Heart left ventricle (tissue), 16 donors: ENCODE measurements around the gene SEMA3B. TPM values are rescaled to one million over a fixed set of nuclear protein-coding genes. Genes with fewer than 3 reads are reported as not detected.

Experiments used
- ATAC-seq, 4 donors: fragments of 200-7000 bp; cut with Tn5 transposase; one replicate each; pipeline ENCODE4 v1.9.1; 2020 to 2022; ENCODE audit warnings: moderate library complexity in 4 of 4, mild to moderate bottlenecking in 3 of 4, moderate number of reproducible peaks in 1 of 4
- DNase-seq, 5 donors: peaks; one replicate each; pipeline ENCODE4 v3.0.0-alpha.2; 2020
- H3K27ac ChIP-seq, 12 donors: fragments of 200-600 bp; sonication (generic) in 4 of 12; one replicate each; pipeline versions ENCODE4 v1.5.0 to v1.8.0; 2016 to 2022; ENCODE audit warnings: mild to moderate bottlenecking in 2 of 12
- H3K27me3 ChIP-seq, 9 donors: fragments of 200-600 bp; sonication (generic) in 2 of 9; one replicate each; pipeline versions ENCODE4 v1.5.1 to v1.8.0; 2016 to 2022; ENCODE audit warnings: mild to moderate bottlenecking in 3 of 9
- H3K36me3 ChIP-seq, 9 donors: fragments of 200-600 bp; sonication (generic) in 2 of 9; one replicate each; pipeline versions ENCODE4 v1.5.0 to v1.8.0; 2018 to 2022; ENCODE audit warnings: mild to moderate bottlenecking in 2 of 9
- H3K4me1 ChIP-seq, 12 donors: fragments of 200-600 bp; sonication (generic) in 4 of 12; one replicate each; pipeline versions ENCODE4 v1.5.0 to v1.8.0; 2016 to 2022; ENCODE audit warnings: mild to moderate bottlenecking in 3 of 12
- H3K4me3 ChIP-seq, 12 donors: fragments of 200-600 bp; sonication (generic) in 4 of 12; one replicate each; pipeline versions ENCODE4 v1.5.0 to v1.8.0; 2017 to 2022; ENCODE audit warnings: mild to moderate bottlenecking in 9 of 12, moderate library complexity in 4 of 12
- H3K9me3 ChIP-seq, 12 donors: fragments of 200-600 bp; sonication (generic) in 4 of 12; one replicate each; pipeline versions ENCODE4 v1.5.0 to v1.8.0; 2016 to 2022; ENCODE audit warnings: mild to moderate bottlenecking in 1 of 12
- CTCF ChIP-seq, 12 donors: fragments of 200-600 bp; sonication (generic) in 4 of 12; IDR thresholded peaks; one replicate each; pipeline versions ENCODE4 v1.5.0 to v1.8.0; 2018 to 2022; ENCODE audit warnings: antibody characterized with exemption in 12 of 12, mild to moderate bottlenecking in 5 of 12
- POLR2A ChIP-seq, 2 donors: fragments of 450-650 bp; IDR thresholded peaks; one replicate each; pipeline ENCODE4 v1.6.1; 2017; ENCODE audit warnings: antibody characterized with exemption in 2 of 2, mild to moderate bottlenecking in 2 of 2, moderate library complexity in 2 of 2
- WGBS, 4 donors: extraction: QIAGEN DNeasy Blood & Tissue Kit in 2 of 4; methylation state at CpG; one replicate each; pipeline versions ENCODE4 v1.1.5 to v1.1.7; 2013 to 2018; 5-methylcytosine and 5-hydroxymethylcytosine counted together
- intact Hi-C, 10 donors: fragments of 100-400 bp; cut with DNase I; formaldehyde crosslinking; loops; one replicate each; pipeline versions ENCODE4 v1.11.1 to v1.14.2; 2022
- polyA plus RNA-seq, 2 donors: library from polyadenylated mRNA; stranded (reverse); fragments of 200-250 nt; gene quantifications; one replicate each; pipeline ENCODE4 v1.2.3, GENCODE V29; 2013
- total RNA-seq, 9 donors: library from RNA; depleted of rRNA in 2 of 9; stranded (reverse); fragments of >200 nt in 2 of 9; fragmentation: NEBNext Ultra II Directional in 3 of 9; extraction: Animal tissue kit (Norgen Biotek cat#: 25700) in 3 of 9; gene quantifications; one replicate each; pipeline versions ENCODE4 v1.1.0 to v1.2.4, GENCODE V29; 2016 to 2023
- donor health status: ischemic (EF 13 %, LVEDD 7.1; RV severe dilation, severe dysfunction).
- donor health status: healthy with polysubstance abuse.
- donor health status: DM: no; HTN: yes; CAD: no.
- donor health status: DM: no; HTN: no; CAD: no.
- donor health status: ischemic (EF 25% LVEDD 6.9; RV normal size, moderate dysfunction).
- donor health status: ischemic (EF 25% LVEDD 5.7; RV mildly dilated, moderate dysfunction).
- donor health status: healthy.
- donor health status: DM: yes; HTN: yes; CAD: no.
- donor health status: ischemic (EF 35%, LVEDD 5.7; RV mildly dilated, moderate dysfunction).
- donor health status: nonischemic (EF 11% LVEDD 7.7; RV severe dilation, severe dysfunction).
- donor health status: DM: yes; HTN: yes; CAD: no.
- donor health status: PGD.
- donor health status: ischemic (EF 29% LVEDD 5.4; RV normal size, mild dysfunction).
- donor health status: nonischemic (EF 23%, LVEDD 6.1; RV moderate dilation, normal function).

SEMA3B gene
- total and polyA plus RNA-seq, 11 donors = 12.9 to 60.1 (median 19.3) TPM

DNA sequence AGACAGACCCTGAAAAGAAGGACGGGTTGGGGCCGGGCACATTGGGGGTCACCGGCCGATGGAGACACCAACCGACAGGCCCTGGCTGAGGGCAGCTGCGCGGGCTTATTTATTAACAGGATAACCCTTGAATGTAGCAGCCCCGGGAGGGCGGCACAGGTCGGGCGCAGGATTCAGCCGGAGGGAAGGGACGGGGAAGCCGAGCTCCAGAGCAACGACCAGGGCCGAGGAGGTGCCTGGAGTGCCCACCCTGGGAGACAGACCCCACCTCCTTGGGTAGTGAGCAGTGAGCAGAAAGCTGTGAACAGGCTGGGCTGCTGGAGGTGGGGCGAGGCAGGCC, 7.8 kb downstream of the SEMA3B start:
- intact Hi-C loops = loop anchor here in 4 of 10 donors (10.0 kb wide), 2 partner anchors 48 to 152 kb away; partner anchors contain the start of genes HYAL2 (in 2 of the 4) and TUSC2 (in 2 of the 4)
- DNase-seq = no peak
- peaks cover 0 to 59% (median 25%) of the 10 kb centered on the region in 12 donors for H3K4me1 ChIP-seq

DNA sequence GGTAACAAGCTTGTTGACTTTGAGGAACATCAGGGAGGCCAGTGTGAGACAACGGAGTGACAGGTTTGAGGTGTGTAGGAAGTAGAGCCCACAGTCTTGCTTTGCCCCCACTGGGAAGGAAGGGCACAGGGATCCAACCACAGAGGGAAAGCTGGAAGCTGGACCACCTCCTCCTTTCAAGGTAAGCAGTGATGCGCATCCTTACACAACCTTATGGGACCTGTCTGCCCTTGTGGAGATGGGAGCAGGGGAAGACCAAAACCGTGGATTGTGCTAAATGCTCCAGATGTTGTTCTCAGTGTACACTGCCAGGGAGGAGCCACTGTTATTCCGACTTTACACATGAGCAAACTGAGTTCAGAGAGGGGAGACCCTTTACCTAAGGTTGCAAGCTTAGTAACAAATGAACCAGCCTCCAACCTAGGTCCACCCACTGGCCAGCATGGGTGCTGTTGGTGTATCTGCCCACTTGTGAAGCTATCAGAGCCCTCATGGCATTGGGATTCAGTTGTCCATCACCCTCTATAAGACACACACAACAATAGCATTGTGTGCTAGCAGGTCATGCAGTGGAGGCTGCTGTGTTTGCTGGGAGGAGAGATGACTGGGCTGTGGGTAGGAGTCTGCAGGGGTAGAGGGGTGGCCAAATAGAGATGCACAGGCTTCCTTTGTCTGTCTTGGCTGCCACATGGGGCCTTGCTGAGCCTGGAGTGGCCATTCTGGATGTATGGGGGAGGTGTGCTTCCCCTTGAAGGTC, 9.4 kb downstream of the SEMA3B start:
- TF ChIP-seq CTCF (IDR thresholded peaks at IDR 0.05) (no peak), POLR2A (IDR thresholded peaks at IDR 0.05) (no peak)
- intact Hi-C loops = loop anchor here in 4 of 10 donors (10.0 kb wide), 2 partner anchors 46 to 154 kb away; partner anchors contain the start of genes HYAL2 (in 2 of the 4) and TUSC2 (in 2 of the 4)
- no peaks in the 10 kb centered on the region for H3K9me3 ChIP-seq
- DNase-seq (no peak), ATAC-seq (peak in 3 of 4 donors; percentile 4 to 16 (median 4))
- no peak overlapping the region for H3K4me3 ChIP-seq
- peaks cover 0 to 38% (median 6%) of the 10 kb centered on the region in 9 donors for H3K27me3 ChIP-seq
- peaks cover 0 to 52% (median 21%) of the 10 kb centered on the region in 12 donors for H3K4me1 ChIP-seq
- no peaks in the 10 kb centered on the region for H3K36me3 ChIP-seq
- peak overlapping the region; percentile 36 to 94 (median 84) for H3K27ac ChIP-seq
- 79 to 85% (median 81%) methylated on average over 3 to 4 of the region's 4 CpGs for WGBS, 4 donors

More for the DNA sequence above, 7.8 kb downstream of the SEMA3B start:
- WGBS, 4 donors = 83 to 92% (median 87%) methylated on average over 16 to 17 of the region's 17 CpGs
- TF ChIP-seq CTCF (IDR thresholded peaks at IDR 0.05) = no peak
- TF ChIP-seq POLR2A (IDR thresholded peaks at IDR 0.05) = no peak
- no peaks in the 10 kb centered on the region for H3K9me3 ChIP-seq
- no peak overlapping the region for H3K4me3 ChIP-seq
- peaks cover 0 to 38% (median 6%) of the 10 kb centered on the region in 9 donors for H3K27me3 ChIP-seq
- H3K36me3 ChIP-seq = no peaks in the 10 kb centered on the region
- H3K27ac ChIP-seq = no peak overlapping the region
- no peak for ATAC-seq

DNA sequence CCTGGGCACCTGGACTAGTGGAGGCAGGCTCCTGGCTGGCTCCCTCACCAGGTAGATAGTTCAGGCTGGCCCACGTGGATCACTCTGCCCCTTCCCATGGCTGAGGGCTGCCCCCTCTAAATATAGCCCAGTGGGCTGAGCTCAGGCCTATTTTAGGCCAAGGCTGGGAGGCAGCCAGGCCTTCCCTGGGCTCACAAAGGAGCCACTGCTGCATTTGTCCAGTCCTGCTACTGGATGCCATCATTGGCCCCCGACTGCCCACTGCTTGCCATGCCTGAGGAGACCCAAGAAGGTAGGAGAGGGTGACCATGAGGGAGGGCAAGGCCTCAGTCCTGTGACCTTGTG, 9.9 kb downstream of the SEMA3B start, which contains the start of gene LSMEM2:
LSMEM2 (plus strand) TSS at position 208 of the 345 bp plus-strand sequence; CDS start at position 235, 27 bp downstream.
- Histone ChIP-seq H3K4me1 (peaks cover 0 to 47% (median 17%) of the 10 kb centered on the region in 12 donors), H3K9me3 (no peaks in the 10 kb centered on the region), H3K4me3 (peak within 1 kb of the TSS in 11 of 12 donors; percentile 9 to 53 (median 43)), H3K36me3 (no peaks in the 10 kb centered on the region), H3K27ac (peak within 1 kb of the TSS; percentile 36 to 94 (median 84)), H3K27me3 (peaks cover 0 to 32% (median 6%) of the 10 kb centered on the region in 9 donors)
- ATAC-seq (peak; percentile 85 to 94 (median 88)), DNase-seq (peak in 4 of 5 donors; percentile 71 to 85 (median 78))
- intact Hi-C loops = loop anchor here in 4 of 10 donors (10.0 kb wide), 2 partner anchors 46 to 154 kb away; partner anchors contain the start of genes HYAL2 (in 2 of the 4) and TUSC2 (in 2 of the 4)
- TF ChIP-seq CTCF (IDR thresholded peaks at IDR 0.05) (no peak), POLR2A (IDR thresholded peaks at IDR 0.05) (peak in 1 of 2 donors; percentile 23)
- WGBS, 4 donors = 15 to 63% (median 31%) methylated on average over 1 to 2 of the region's 2 CpGs
